ENCODE results near the gene GALNT6. TPM values are rescaled to one million over a fixed set of nuclear protein-coding genes. Genes with fewer than 3 reads are reported as not detected.

Gene GALNT6
- total RNA-seq, 1 experiment from 2014 or later = 9.8 TPM

DNA sequence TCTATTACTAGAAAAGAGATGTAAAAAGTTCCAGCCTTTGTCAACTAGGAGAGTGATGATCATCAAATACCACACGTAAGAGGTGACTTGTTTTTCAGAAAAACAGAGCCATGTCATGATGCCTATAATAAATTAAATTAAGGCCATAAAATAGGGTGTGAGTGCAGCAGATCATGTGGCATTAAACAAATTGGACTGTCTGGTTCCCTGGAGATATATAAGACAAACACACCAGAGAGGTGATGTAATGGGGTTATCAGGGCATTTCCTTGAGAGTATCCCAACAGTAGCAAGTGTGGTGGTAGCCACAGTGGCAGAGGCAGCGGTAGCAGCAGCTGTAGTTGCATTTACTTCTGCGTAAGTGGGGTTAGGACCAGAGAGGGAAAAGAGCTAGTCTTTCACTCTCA lies 14.6 kb upstream of the GALNT6 start:
- Mint-ChIP-seq H3K27me3 (ENCODE audit: low read depth) (no peaks in the 10 kb centered on the region), H3K9me3 (no peaks in the 10 kb centered on the region), H3K27ac (no peak overlapping the region; a peak in 2 of 7 replicates), H3K36me3 (ENCODE audit: insufficient read depth in 1 of 3, low read depth in 3 of 3) (no peaks in the 10 kb centered on the region), H3K4me3 (no peak overlapping the region), H3K4me1 (peaks cover 9 to 17% of the 10 kb centered on the region in 2 experiments)
- H3K27me3 ChIP-seq (ENCODE audit: insufficient read depth, low read length) = no peaks in the 10 kb centered on the region
- H2BK120ac ChIP-seq (ENCODE audit: low read depth, low read length, poor library complexity, severe bottlenecking) = no peak overlapping the region
- H3K9ac ChIP-seq (ENCODE audit: extremely low read depth, insufficient read length, low read length) = no peak overlapping the region
- H4K5ac ChIP-seq (ENCODE audit: insufficient read length, low read depth, low read length) = no peak overlapping the region
- no peak overlapping the region for H3K27ac ChIP-seq (ENCODE audit: insufficient read length, low read depth, low read length)
- H3K9me3 ChIP-seq (ENCODE audit: control insufficient read depth, low read depth, low read length) = no peaks in the 10 kb centered on the region
- no peak overlapping the region for H4K8ac ChIP-seq (replicated peaks; ENCODE audit: insufficient read length, low read depth, low read length)
- no peak overlapping the region for H3K18ac ChIP-seq (ENCODE audit: insufficient read length, low read depth, low read length)
- H2AK5ac ChIP-seq (ENCODE audit: insufficient read length, low read length) = no peak overlapping the region
- no peak overlapping the region for H3K4me2 ChIP-seq (ENCODE audit: insufficient read depth, insufficient read length, low read length)
- no peak overlapping the region for H2BK5ac ChIP-seq (ENCODE audit: insufficient read length, low read length)
- H2BK20ac ChIP-seq (ENCODE audit: low read depth, low read length, poor library complexity, severe bottlenecking) = no peak overlapping the region
- H2BK15ac ChIP-seq (ENCODE audit: low read depth, low read length) = no peak overlapping the region
- no peaks in the 10 kb centered on the region for H4K20me1 ChIP-seq (ENCODE audit: control insufficient read depth, insufficient read depth, insufficient read length)
- H3K23ac ChIP-seq (ENCODE audit: insufficient read length, low read depth, low read length) = no peak overlapping the region
- no peak overlapping the region for H3K56ac ChIP-seq (ENCODE audit: insufficient read length, low read depth, low read length)
- TF ChIP-seq, protein P1, sequence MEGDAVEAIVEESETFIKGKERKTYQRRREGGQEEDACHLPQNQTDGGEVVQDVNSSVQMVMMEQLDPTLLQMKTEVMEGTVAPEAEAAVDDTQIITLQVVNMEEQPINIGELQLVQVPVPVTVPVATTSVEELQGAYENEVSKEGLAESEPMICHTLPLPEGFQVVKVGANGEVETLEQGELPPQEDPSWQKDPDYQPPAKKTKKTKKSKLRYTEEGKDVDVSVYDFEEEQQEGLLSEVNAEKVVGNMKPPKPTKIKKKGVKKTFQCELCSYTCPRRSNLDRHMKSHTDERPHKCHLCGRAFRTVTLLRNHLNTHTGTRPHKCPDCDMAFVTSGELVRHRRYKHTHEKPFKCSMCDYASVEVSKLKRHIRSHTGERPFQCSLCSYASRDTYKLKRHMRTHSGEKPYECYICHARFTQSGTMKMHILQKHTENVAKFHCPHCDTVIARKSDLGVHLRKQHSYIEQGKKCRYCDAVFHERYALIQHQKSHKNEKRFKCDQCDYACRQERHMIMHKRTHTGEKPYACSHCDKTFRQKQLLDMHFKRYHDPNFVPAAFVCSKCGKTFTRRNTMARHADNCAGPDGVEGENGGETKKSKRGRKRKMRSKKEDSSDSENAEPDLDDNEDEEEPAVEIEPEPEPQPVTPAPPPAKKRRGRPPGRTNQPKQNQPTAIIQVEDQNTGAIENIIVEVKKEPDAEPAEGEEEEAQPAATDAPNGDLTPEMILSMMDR (conservative IDR thresholded peaks at IDR 0.05) = no peak
- H3K23me2 ChIP-seq (ENCODE audit: insufficient read length, low read depth, low read length, poor library complexity, severe bottlenecking) = no peaks in the 10 kb centered on the region
- no peak overlapping the region for H2AFZ ChIP-seq (ENCODE audit: low read length)
- H3K14ac ChIP-seq (ENCODE audit: insufficient read depth, low read length) = no peak overlapping the region
- no CpG with 5 or more reads among the region's 3 CpGs for WGBS (ENCODE audit: extremely low coverage, insufficient read length, low lambda C conversion rate)
- no peak for DNase-seq
- no peak overlapping the region for H2BK12ac ChIP-seq (ENCODE audit: insufficient read length, low read depth, low read length)
- H3K79me2 ChIP-seq (ENCODE audit: insufficient read depth, low read length) = no peaks in the 10 kb centered on the region
- no peaks in the 10 kb centered on the region for H3K79me1 ChIP-seq (ENCODE audit: insufficient read depth, low read depth, low read length, poor library complexity, severe bottlenecking)
- no peak overlapping the region for H4K91ac ChIP-seq (ENCODE audit: insufficient read length, low read depth, low read length)
- H3T11ph ChIP-seq (ENCODE audit: low read length) = no peak overlapping the region
- H3K4ac ChIP-seq (ENCODE audit: low read depth, low read length) = no peak overlapping the region
- H3K4me1 ChIP-seq (ENCODE audit: insufficient read depth, low read length) = no peaks in the 10 kb centered on the region

Measured in H9 (cell line).